Neural cell (in vitro differentiated cells): Measurements from ENCODE around the gene ANKRD29. TPM values are rescaled to one million over a fixed set of nuclear protein-coding genes. Genes with fewer than 3 reads are reported as not detected.

Source experiments
- H2AFZ ChIP-seq: fragments of 200-600, 300-800 bp; sonication (generic), shearing (Covaris generic); 2 replicates; pipeline ENCODE4 v1.6.0; 2014; ENCODE audit warnings: low read depth, mild to moderate bottlenecking, antibody characterized with exemption, low read length, moderate library complexity
- H3F3A ChIP-seq: fragments of 200-600 bp; shearing (Covaris generic); 2 replicates; pipeline ENCODE4 v1.6.1; 2016; ENCODE audit warnings: mild to moderate bottlenecking, moderate library complexity, mixed read lengths, antibody characterized with exemption, low read length; ENCODE audit not compliant: insufficient read depth, poor library complexity, severe bottlenecking
- H3K27ac ChIP-seq: fragments of 200-600, 300-800 bp; sonication (generic), shearing (Covaris generic); 2 replicates; pipeline ENCODE4 v1.5.1; 2014; ENCODE audit warnings: mild to moderate bottlenecking, low read length, moderate library complexity
- H3K27me3 ChIP-seq: fragments of 300-800, 200-600 bp; sonication (generic), shearing (Covaris generic); 2 replicates; pipeline ENCODE4 v1.6.0; 2014; ENCODE audit warnings: mild to moderate bottlenecking, low read depth, low read length, moderate library complexity; ENCODE audit not compliant: insufficient read depth
- H3K36me3 ChIP-seq: fragments of 300-800, 200-600 bp; sonication (generic), shearing (Covaris generic); 2 replicates; pipeline ENCODE4 v1.5.1; 2014; ENCODE audit warnings: mild to moderate bottlenecking, antibody characterized with exemption, low read length, moderate library complexity; ENCODE audit not compliant: insufficient read depth
- H3K4me2 ChIP-seq: fragments of 300-800, 200-600 bp; sonication (generic), shearing (Covaris generic); 2 replicates; pipeline ENCODE4 v1.6.0; 2014; ENCODE audit warnings: mild to moderate bottlenecking, low read length
- H3K4me3 ChIP-seq: fragments of 300-800, 200-600 bp; sonication (generic), shearing (Covaris generic); 2 replicates; pipeline ENCODE4 v1.5.1; 2014; ENCODE audit warnings: mild to moderate bottlenecking, low read length, moderate library complexity
- H3K79me2 ChIP-seq: fragments of 200-600 bp; shearing (Covaris generic); replicated peaks from 2 replicates; pipeline ENCODE4 v1.6.0; 2014; ENCODE audit warnings: mild to moderate bottlenecking, low read length, moderate library complexity; ENCODE audit not compliant: insufficient read depth
- H3K9ac ChIP-seq: fragments of 300-800, 200-600 bp; sonication (generic), shearing (Covaris generic); 2 replicates; pipeline ENCODE4 v1.6.1; 2016; ENCODE audit warnings: mild to moderate bottlenecking, low read length, mixed read lengths
- H3K9me2 ChIP-seq: fragments of 200-600 bp; shearing (Covaris generic); 2 replicates; pipeline ENCODE4 v1.6.1; 2016; ENCODE audit warnings: mild to moderate bottlenecking, low read length, mixed read lengths; ENCODE audit not compliant: insufficient read depth
- H3K9me3 ChIP-seq: fragments of 200-600, 300-800 bp; sonication (generic), shearing (Covaris generic); 2 replicates; pipeline ENCODE4 v1.6.1; 2016; ENCODE audit warnings: mild to moderate bottlenecking, mixed run types, low read length, moderate library complexity, mixed read lengths
- H4K20me1 ChIP-seq: fragments of 200-600 bp; shearing (Covaris generic); 2 replicates; pipeline ENCODE4 v1.6.1; 2016; ENCODE audit warnings: mild to moderate bottlenecking, mixed run types; ENCODE audit not compliant: insufficient read depth
- EP300 ChIP-seq: fragments of 450-650 bp; conservative IDR thresholded peaks from 2 replicates; pipeline ENCODE4 v1.6.1; 2014; ENCODE audit warnings: antibody characterized with exemption, mild to moderate bottlenecking, moderate library complexity; ENCODE audit not compliant: poor library complexity, severe bottlenecking
- EZH2 ChIP-seq: fragments of 200-600, 300-800 bp; shearing (Covaris generic), sonication (generic); IDR thresholded peaks from 2 replicates; pipeline ENCODE4 v1.6.1; 2014; ENCODE audit warnings: antibody characterized with exemption, low read length, borderline replicate concordance, mild to moderate bottlenecking; ENCODE audit not compliant: insufficient read depth, poor library complexity, severe bottlenecking
- MXI1 ChIP-seq: fragments of 450-650 bp; conservative IDR thresholded peaks from 2 replicates; pipeline ENCODE4 v1.6.1; 2014; ENCODE audit warnings: antibody characterized with exemption, mild to moderate bottlenecking; ENCODE audit not compliant: poor library complexity, severe bottlenecking
- POLR2AphosphoS5 ChIP-seq: IDR thresholded peaks from 2 replicates; pipeline ENCODE4 v1.6.1; 2012
- RAD21 ChIP-seq: fragments of 450-650 bp; conservative IDR thresholded peaks from 2 replicates; pipeline ENCODE4 v1.6.1; 2014; ENCODE audit warnings: antibody characterized with exemption, mild to moderate bottlenecking, moderate library complexity
- SMC3 ChIP-seq: fragments of 450-650 bp; conservative IDR thresholded peaks from 2 replicates; pipeline ENCODE4 v1.6.1; 2014; ENCODE audit warnings: antibody characterized with exemption, mild to moderate bottlenecking, moderate library complexity; ENCODE audit not compliant: poor library complexity
- TAF1 ChIP-seq: IDR thresholded peaks from 2 replicates; pipeline ENCODE4 v1.6.1; 2012; ENCODE audit warnings: low read depth
- polyA plus RNA-seq: library from polyadenylated mRNA; depleted of rRNA; stranded (reverse); fragments of >200 nt; gene quantifications from 2 replicates; pipeline ENCODE4 v1.2.3, GENCODE V29; 2014
- TF ChIP-seq, protein P1 (sequence below): fragments of 450-650 bp; IDR thresholded peaks from 2 replicates; pipeline ENCODE4 v1.5.1; 2014; ENCODE audit warnings: antibody characterized with exemption, mild to moderate bottlenecking, moderate library complexity; ENCODE audit not compliant: poor library complexity, severe bottlenecking
- TF ChIP-seq, protein P2 (sequence below): IDR thresholded peaks from 2 replicates; pipeline ENCODE4 v1.6.1; 2012; ENCODE audit warnings: borderline replicate concordance

Gene ANKRD29
- polyA plus RNA-seq, 1 donor from 2014 or later, result 4.9 TPM

DNA sequence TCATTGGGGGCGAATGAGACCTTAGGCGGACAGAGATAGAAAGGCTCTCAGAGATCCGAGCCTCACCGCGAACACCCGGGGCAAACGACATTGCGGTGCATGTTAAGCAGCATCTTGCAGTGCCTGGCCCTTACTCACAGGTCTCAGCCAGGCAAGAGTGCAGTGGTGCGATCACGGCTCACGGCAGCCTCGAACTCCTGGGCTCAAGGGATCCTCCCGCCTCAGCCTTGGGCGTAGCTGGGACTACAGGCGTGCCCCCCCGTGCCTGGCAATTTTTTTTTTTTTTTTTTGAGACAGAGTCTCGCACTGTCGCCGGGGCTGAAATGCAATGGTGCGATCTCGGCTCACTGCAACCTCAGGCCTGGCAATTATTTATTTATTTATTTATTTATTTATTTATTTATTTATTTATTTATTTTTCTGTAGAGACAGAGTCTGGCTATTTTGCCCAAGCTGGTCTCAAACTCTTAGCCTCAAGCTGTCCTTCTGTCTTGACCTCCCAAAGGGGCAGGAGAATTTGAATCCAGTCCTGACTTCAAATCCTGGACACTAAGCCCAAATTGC lies 27.9 kb upstream of the ANKRD29 start:
- H3K36me3 ChIP-seq, result no peaks in the 10 kb centered on the region
- peak overlapping the region; percentile 75 for H3K4me3 ChIP-seq
- H3K27me3 ChIP-seq, result peaks cover 42% of the 10 kb centered on the region
- no peaks in the 10 kb centered on the region for H3K9me2 ChIP-seq
- H3K4me2 ChIP-seq, result no peak overlapping the region
- H3K9me3 ChIP-seq, result no peaks in the 10 kb centered on the region
- H3K27ac ChIP-seq, result no peak overlapping the region
- no peak overlapping the region for H3K9ac ChIP-seq
- no peak overlapping the region for H2AFZ ChIP-seq
- no peaks in the 10 kb centered on the region for H4K20me1 ChIP-seq
- no peak for TF ChIP-seq RAD21
- TF ChIP-seq, protein P1, sequence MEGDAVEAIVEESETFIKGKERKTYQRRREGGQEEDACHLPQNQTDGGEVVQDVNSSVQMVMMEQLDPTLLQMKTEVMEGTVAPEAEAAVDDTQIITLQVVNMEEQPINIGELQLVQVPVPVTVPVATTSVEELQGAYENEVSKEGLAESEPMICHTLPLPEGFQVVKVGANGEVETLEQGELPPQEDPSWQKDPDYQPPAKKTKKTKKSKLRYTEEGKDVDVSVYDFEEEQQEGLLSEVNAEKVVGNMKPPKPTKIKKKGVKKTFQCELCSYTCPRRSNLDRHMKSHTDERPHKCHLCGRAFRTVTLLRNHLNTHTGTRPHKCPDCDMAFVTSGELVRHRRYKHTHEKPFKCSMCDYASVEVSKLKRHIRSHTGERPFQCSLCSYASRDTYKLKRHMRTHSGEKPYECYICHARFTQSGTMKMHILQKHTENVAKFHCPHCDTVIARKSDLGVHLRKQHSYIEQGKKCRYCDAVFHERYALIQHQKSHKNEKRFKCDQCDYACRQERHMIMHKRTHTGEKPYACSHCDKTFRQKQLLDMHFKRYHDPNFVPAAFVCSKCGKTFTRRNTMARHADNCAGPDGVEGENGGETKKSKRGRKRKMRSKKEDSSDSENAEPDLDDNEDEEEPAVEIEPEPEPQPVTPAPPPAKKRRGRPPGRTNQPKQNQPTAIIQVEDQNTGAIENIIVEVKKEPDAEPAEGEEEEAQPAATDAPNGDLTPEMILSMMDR, result no peak
- no peak for TF ChIP-seq EP300
- TF ChIP-seq, protein P2, sequence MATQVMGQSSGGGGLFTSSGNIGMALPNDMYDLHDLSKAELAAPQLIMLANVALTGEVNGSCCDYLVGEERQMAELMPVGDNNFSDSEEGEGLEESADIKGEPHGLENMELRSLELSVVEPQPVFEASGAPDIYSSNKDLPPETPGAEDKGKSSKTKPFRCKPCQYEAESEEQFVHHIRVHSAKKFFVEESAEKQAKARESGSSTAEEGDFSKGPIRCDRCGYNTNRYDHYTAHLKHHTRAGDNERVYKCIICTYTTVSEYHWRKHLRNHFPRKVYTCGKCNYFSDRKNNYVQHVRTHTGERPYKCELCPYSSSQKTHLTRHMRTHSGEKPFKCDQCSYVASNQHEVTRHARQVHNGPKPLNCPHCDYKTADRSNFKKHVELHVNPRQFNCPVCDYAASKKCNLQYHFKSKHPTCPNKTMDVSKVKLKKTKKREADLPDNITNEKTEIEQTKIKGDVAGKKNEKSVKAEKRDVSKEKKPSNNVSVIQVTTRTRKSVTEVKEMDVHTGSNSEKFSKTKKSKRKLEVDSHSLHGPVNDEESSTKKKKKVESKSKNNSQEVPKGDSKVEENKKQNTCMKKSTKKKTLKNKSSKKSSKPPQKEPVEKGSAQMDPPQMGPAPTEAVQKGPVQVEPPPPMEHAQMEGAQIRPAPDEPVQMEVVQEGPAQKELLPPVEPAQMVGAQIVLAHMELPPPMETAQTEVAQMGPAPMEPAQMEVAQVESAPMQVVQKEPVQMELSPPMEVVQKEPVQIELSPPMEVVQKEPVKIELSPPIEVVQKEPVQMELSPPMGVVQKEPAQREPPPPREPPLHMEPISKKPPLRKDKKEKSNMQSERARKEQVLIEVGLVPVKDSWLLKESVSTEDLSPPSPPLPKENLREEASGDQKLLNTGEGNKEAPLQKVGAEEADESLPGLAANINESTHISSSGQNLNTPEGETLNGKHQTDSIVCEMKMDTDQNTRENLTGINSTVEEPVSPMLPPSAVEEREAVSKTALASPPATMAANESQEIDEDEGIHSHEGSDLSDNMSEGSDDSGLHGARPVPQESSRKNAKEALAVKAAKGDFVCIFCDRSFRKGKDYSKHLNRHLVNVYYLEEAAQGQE, result no peak
- no peaks in the 10 kb centered on the region for H3K79me2 ChIP-seq
- H3F3A ChIP-seq, result no peaks in the 10 kb centered on the region

DNA sequence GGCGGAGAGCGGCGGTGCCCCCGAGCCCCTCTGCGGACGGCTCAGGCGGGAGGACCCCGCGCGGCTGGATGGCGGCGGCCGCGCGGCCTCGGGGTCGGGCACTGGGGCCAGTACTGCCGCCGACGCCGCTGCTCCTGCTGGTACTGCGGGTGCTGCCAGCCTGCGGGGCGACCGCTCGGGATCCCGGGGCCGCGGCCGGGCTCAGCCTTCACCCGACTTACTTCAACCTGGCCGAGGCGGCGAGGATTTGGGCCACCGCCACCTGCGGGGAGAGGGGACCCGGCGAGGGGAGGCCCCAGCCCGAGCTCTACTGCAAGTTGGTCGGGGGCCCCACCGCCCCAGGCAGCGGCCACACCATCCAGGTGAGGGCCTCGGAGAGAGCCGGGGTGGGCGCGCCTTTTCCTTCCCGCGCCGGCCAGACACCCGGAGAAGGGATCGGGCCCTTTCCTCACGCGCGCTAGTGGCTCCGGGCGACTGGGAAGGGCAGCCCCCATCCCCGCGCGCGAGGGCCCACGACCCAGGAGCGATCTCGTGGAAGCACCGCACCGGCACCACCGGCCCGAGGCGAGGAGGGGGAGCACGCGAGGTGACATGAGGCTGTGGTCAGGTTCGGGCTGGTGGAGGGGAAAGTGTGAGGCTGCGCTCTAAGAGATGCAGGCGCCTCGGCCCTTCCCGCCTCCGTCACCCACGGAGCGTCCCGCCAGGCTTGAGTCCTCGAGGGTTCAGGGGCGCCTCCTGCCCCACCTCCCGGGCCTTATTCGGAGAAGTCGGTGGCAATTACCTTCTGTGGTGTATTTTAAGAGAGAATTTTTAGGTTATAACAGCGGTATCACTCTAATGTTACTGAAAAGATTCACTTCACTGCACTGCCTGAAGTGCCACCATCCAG lies 27.1 kb upstream of the ANKRD29 start:
- no peaks in the 10 kb centered on the region for H3K9me3 ChIP-seq
- peak overlapping the region; percentile 75 for H3K4me3 ChIP-seq
- no peaks in the 10 kb centered on the region for H3K9me2 ChIP-seq
- H4K20me1 ChIP-seq, result no peaks in the 10 kb centered on the region
- H3K27ac ChIP-seq, result no peak overlapping the region
- no peak overlapping the region for H3K4me2 ChIP-seq
- H3K9ac ChIP-seq, result peak overlapping the region; percentile 41
- H3K36me3 ChIP-seq, result no peaks in the 10 kb centered on the region
- H3K27me3 ChIP-seq, result peaks cover 42% of the 10 kb centered on the region
- H3K79me2 ChIP-seq, result no peaks in the 10 kb centered on the region
- TF ChIP-seq, protein P1, result peak; percentile 14
- TF ChIP-seq MXI1, result no peak
- TF ChIP-seq EP300, result peak; percentile 7
- TF ChIP-seq POLR2AphosphoS5, result no peak
- no peak for TF ChIP-seq SMC3
- TF ChIP-seq TAF1, result no peak
- TF ChIP-seq EZH2, result peak; percentile 70
- H2AFZ ChIP-seq, result peak overlapping the region; percentile 14
- no peaks in the 10 kb centered on the region for H3F3A ChIP-seq
